ENCODE data around the gene SVIL. TPM values are rescaled to one million over a fixed set of nuclear protein-coding genes. Genes with fewer than 3 reads are reported as not detected.

The SVIL gene
- total and polyA plus RNA-seq, 2 of the 13 experiments (the other 11 are each of a cell fraction or from before 2014, with no cell fraction given), result 3.9 to 12.1 TPM

GRCh38 chr10:29495366-29495765 is 139.4 kb downstream of the SVIL start:
- DNase-seq (ENCODE audit: low spot score), result no peak
- ChIA-PET POLR2A (no interaction called here), CTCF (ENCODE audit: low intra/inter-chr PET ratio, low total read pairs) (no interaction called here)
- TF ChIP-seq ATM (IDR thresholded peaks at IDR 0.05; ENCODE audit: borderline replicate concordance) (no peak), JARID2 (CRISPR knock-in tag; IDR thresholded peaks at IDR 0.05; ENCODE audit: insufficient replicate concordance) (no peak)
- Histone ChIP-seq H3K9ac (ENCODE audit: insufficient read depth, low read depth, low read length) (no peak overlapping the region), H3K36me3 (replicated peaks in 1 of 2; ENCODE audit: control insufficient read depth in 1 of 2, insufficient read depth in 2 of 2, low read length in 2 of 2) (peaks cover 1 to 14% of the 10 kb centered on the region in 2 experiments; a peak in 2 of 5 replicates), H3K9me3 (ENCODE audit: low read length) (no peaks in the 10 kb centered on the region), H4K20me1 (ENCODE audit: insufficient read depth, low read length) (no peaks in the 10 kb centered on the region), H3K27ac (ENCODE audit: extremely low read length, insufficient read depth, low read length) (no peak overlapping the region), H3K4me3 (replicated peaks in 1 of 3; ENCODE audit: insufficient read depth in 1 of 3, low read depth in 2 of 3, low read length in 3 of 3) (no peak overlapping the region), H3K4me1 (ENCODE audit: insufficient read depth, low read length) (no peaks in the 10 kb centered on the region), H2AFZ (ENCODE audit: low read length) (no peak overlapping the region), H3K4me2 (ENCODE audit: low read depth, low read length) (no peak overlapping the region), H3K79me2 (ENCODE audit: insufficient read depth, low read length) (no peaks in the 10 kb centered on the region), H3K27me3 (ENCODE audit: control insufficient read depth in 1 of 2, insufficient read depth in 2 of 2, low read length in 2 of 2) (no peaks in the 10 kb centered on the region)
- WGBS (ENCODE audit: low lambda C conversion rate), result 93% methylated on average over 8 of the region's 9 CpGs
- no TSS peak for BruUV-seq (replicated peaks)
- in situ Hi-C loops (cut with HindIII; ENCODE audit: extremely low pct_ligation_motif_present, low pct_unique_long_range_greater_than_20kb), result loop anchor here (5.0 kb wide), 1 partner anchor 1192 kb away; no protein-coding TSS in a partner anchor
- intact Hi-C loops (cut with micrococcal nuclease; ENCODE audit: unreplicated experiment), result loop anchor here (5.0 kb wide), 1 partner anchor 38 kb away; no protein-coding TSS in a partner anchor
- no peak for ATAC-seq
- FAIRE-seq, result no peak

- H3K27ac ChIP-seq (ENCODE audit: extremely low read length, insufficient read depth, low read length), result no peak overlapping the region
- no TSS peak for BruUV-seq (replicated peaks)
- H3K79me2 ChIP-seq (ENCODE audit: insufficient read depth, low read length), result no peaks in the 10 kb centered on the region
- no peak overlapping the region for H2AFZ ChIP-seq (ENCODE audit: low read length)
- ChIA-PET POLR2A (no interaction called here), CTCF (ENCODE audit: low intra/inter-chr PET ratio, low total read pairs) (no interaction called here)
- no peaks in the 10 kb centered on the region for H3K4me1 ChIP-seq (ENCODE audit: insufficient read depth, low read length)
- WGBS (ENCODE audit: low lambda C conversion rate), result 96% methylated on average over 6 of the region's 6 CpGs
- H4K20me1 ChIP-seq (ENCODE audit: insufficient read depth, low read length), result no peaks in the 10 kb centered on the region
- H3K4me3 ChIP-seq (replicated peaks in 1 of 3; ENCODE audit: insufficient read depth in 1 of 3, low read depth in 2 of 3, low read length in 3 of 3), result no peak overlapping the region
- in situ Hi-C loops (cut with HindIII; ENCODE audit: extremely low pct_ligation_motif_present, low pct_unique_long_range_greater_than_20kb) (no loop called here), intact Hi-C loops (cut with micrococcal nuclease; ENCODE audit: unreplicated experiment) (no loop called here)
- FAIRE-seq, result no peak
- ATAC-seq, result no peak
- no peak for DNase-seq (ENCODE audit: low spot score)
- no peaks in the 10 kb centered on the region for H3K9me3 ChIP-seq (ENCODE audit: low read length)
- no peak overlapping the region for H3K4me2 ChIP-seq (ENCODE audit: low read depth, low read length)
- peaks cover 1 to 14% of the 10 kb centered on the region in 2 experiments; a peak in 2 of 5 replicates for H3K36me3 ChIP-seq (replicated peaks in 1 of 2; ENCODE audit: control insufficient read depth in 1 of 2, insufficient read depth in 2 of 2, low read length in 2 of 2)
- no peak overlapping the region for H3K9ac ChIP-seq (ENCODE audit: insufficient read depth, low read depth, low read length)
- no peaks in the 10 kb centered on the region for H3K27me3 ChIP-seq (ENCODE audit: control insufficient read depth in 1 of 2, insufficient read depth in 2 of 2, low read length in 2 of 2)
- TF ChIP-seq ZNF280B (CRISPR knock-in tag; IDR thresholded peaks at IDR 0.05; ENCODE audit: borderline replicate concordance) (no peak), ZBTB40 (IDR thresholded peaks at IDR 0.05) (peak; percentile 28; the same call in 1 of the 2 replicates), ZBTB40 (CRISPR knock-in tag; IDR thresholded peaks at IDR 0.05) (peak; percentile 96), ZNF143 (CRISPR knock-in tag; IDR thresholded peaks at IDR 0.05) (no peak)
Measured at GRCh38 chr10:29493697-29494096, 141.1 kb downstream of the SVIL start.
